Measurements from ENCODE around the gene FYN. TPM values are rescaled to one million over a fixed set of nuclear protein-coding genes. Genes with fewer than 3 reads are reported as not detected.

The FYN gene
- total and polyA plus RNA-seq, 2 of the 8 experiments (the other 6 are each of a cell fraction or from before 2014, with no cell fraction given) = 46.8 to 97.2 TPM

GRCh38 chr6:111861431-111861885 lies 11.8 kb downstream of the FYN start:
- FAIRE-seq (peak; percentile 81), DNase-seq (ENCODE audit: low read depth in 1 of 2, low spot score in 2 of 2) (no peak)
- no peak overlapping the region for H2BK120ac ChIP-seq (replicated peaks; ENCODE audit: low read depth, low read length)
- H3K14ac ChIP-seq (ENCODE audit: insufficient read length) = no peak overlapping the region
- no peak overlapping the region for H3K56ac ChIP-seq (replicated peaks; ENCODE audit: insufficient read length, low read depth, low read length)
- H4K5ac ChIP-seq (ENCODE audit: insufficient read length, low read depth, low read length) = no peak overlapping the region
- no peak overlapping the region for H2BK5ac ChIP-seq (ENCODE audit: low read depth, low read length)
- H3K27me3 ChIP-seq (replicated peaks in 1 of 4; ENCODE audit: control insufficient read depth in 3 of 4, extremely low read depth in 1 of 4, insufficient read depth in 3 of 4, low read length in 3 of 4) = no peaks in the 10 kb centered on the region
- peak overlapping the region; percentile 21 to 22; a peak in 1 of 4 replicates for H3K4me2 ChIP-seq (ENCODE audit: insufficient read depth in 1 of 2, low read depth in 2 of 2, low read length in 2 of 2)
- 0 out of 2 replicates have a peak overlapping the region, but pooled peaks have one; percentile 3 for H2BK12ac ChIP-seq (ENCODE audit: low read depth, low read length)
- no peaks in the 10 kb centered on the region for H4K20me1 ChIP-seq (replicated peaks in 1 of 2; ENCODE audit: control insufficient read depth in 1 of 2, insufficient read depth in 2 of 2, low read length in 2 of 2)
- H2BK15ac ChIP-seq (ENCODE audit: low read length) = no peak overlapping the region
- TF ChIP-seq YY1 (IDR thresholded peaks at IDR 0.05; ENCODE audit: low read depth, low read length) (peak; percentile 68; the same call in 1 of the 2 replicates), POLR2AphosphoS5 (IDR thresholded peaks at IDR 0.05; ENCODE audit: low read depth, low read length) (no peak)
- H2AFZ ChIP-seq (ENCODE audit: low read length) = no peak overlapping the region
- H3K23ac ChIP-seq (ENCODE audit: insufficient read length) = no peak overlapping the region
- no peak overlapping the region for H2AK5ac ChIP-seq (ENCODE audit: low read depth, low read length)
- peaks cover 9 to 44% (median 32%) of the 10 kb centered on the region in 4 experiments; a peak in 6 of 7 replicates for H3K4me1 ChIP-seq (replicated peaks in 1 of 4; ENCODE audit: control insufficient read depth in 3 of 4, insufficient read depth in 4 of 4, low read length in 3 of 4)
- ChIA-PET POLR2A (ENCODE audit: partially characterized antibody) (interaction anchor here (1.1 to 1.7 kb wide), 5 partner anchors 11 to 79 kb away, joined by 3 to 4 read pairs (median 3); partner anchors contain the start of gene FYN), CTCF (ENCODE audit: partially characterized antibody) (interaction anchor here (1.3 to 2.4 kb wide), 3 partner anchors 11 to 135 kb away, joined by 4 to 10 read pairs (median 7); no protein-coding TSS in a partner anchor)
- H3K79me2 ChIP-seq (ENCODE audit: control insufficient read depth in 1 of 2, insufficient read depth in 2 of 2, low read length in 2 of 2) = peaks cover 0 to 94% of the 10 kb centered on the region in 2 experiments; a peak in 3 of 4 replicates
- H2BK20ac ChIP-seq (ENCODE audit: low read length) = no peak overlapping the region
- no peak overlapping the region for H3K18ac ChIP-seq (ENCODE audit: extremely low read depth, low read length)
- H3K4me3 ChIP-seq (ENCODE audit: extremely low read depth in 1 of 4, insufficient read depth in 2 of 4, low read depth in 3 of 4, low read length in 4 of 4) = no peak overlapping the region
- no peak overlapping the region for H3K9ac ChIP-seq (replicated peaks in 1 of 4; ENCODE audit: extremely low read depth in 1 of 4, low read depth in 3 of 4, low read length in 3 of 4)
- H3K23me2 ChIP-seq (ENCODE audit: low read depth, low read length) = no peaks in the 10 kb centered on the region; the same call in 1 of the 2 replicates
- H4K91ac ChIP-seq (replicated peaks; ENCODE audit: insufficient read length, low read length) = no peak overlapping the region
- H3K4ac ChIP-seq (replicated peaks; ENCODE audit: insufficient read length, low read depth, low read length) = no peak overlapping the region
- H3K27ac ChIP-seq (ENCODE audit: low read depth, low read length) = no peak overlapping the region
- no peak overlapping the region for H4K8ac ChIP-seq (ENCODE audit: extremely low read depth, insufficient read depth, low read length)
- no peaks in the 10 kb centered on the region for H3K36me3 ChIP-seq (ENCODE audit: control insufficient read depth in 2 of 4, insufficient read depth in 4 of 4, low read length in 3 of 4)
- peaks cover 4% of the 10 kb centered on the region; the same call in 1 of the 2 replicates for H3K79me1 ChIP-seq (ENCODE audit: low read depth, low read length)
- H3K9me3 ChIP-seq (ENCODE audit: insufficient read depth in 2 of 2, low read depth in 1 of 2, low read length in 1 of 2) = no peaks in the 10 kb centered on the region
- WGBS, 2 experiments (ENCODE audit: extremely low coverage in 1 of 2, insufficient coverage in 1 of 2, insufficient read length in 1 of 2, insufficient replicate concordance in 2 of 2, low coverage in 1 of 2, low lambda C conversion rate in 2 of 2, missing lambda C conversion rate in 1 of 2) = 85% methylated on average over 7 of the region's 7 CpGs; no CpG with 5 or more reads in 1 of the 2 experiments
